ENCODE results near the gene RUNX2.

RUNX2 gene

DNA sequence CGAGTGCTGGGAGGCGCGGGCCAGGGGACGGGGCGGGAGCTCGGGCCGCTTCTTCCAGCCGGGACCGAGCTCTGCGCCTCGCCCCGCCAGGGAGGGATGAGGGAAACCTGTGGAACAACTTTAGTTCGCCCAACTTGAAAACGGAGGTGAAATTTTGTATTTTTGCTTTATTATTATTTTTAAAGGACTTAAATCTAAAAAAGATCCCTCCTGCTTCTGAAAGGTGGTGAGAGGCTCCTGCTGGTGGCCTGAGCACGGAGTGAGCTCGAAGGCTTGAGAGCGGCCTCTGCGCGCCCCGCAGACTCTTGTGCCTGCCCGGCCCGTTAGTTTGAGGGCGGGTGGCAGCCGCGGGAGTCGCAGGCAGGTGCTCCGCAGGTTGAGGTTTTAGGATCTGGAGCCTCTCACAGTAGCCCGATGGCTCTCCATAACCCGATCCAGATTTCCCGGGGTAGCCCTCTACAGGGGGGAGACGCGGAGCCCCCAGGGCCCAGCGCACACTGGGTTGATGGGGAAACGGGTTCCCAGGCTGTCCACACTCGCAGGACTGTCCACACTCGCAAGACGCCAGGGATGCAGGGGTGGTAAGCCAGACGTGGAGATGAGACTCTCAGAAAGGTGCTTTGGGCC is 95.8 kb downstream of the RUNX2 start:
- intact Hi-C loops (cut with DNase I) = loop anchor here (5.0 kb wide), 1 partner anchor 288 kb away; no protein-coding TSS in a partner anchor
- peak in 20 of 42 donors; percentile 13 to 58 (median 21) for DNase-seq

GRCh38 chr6:45424451-45424861 is 96.3 kb downstream of the RUNX2 start:
- intact Hi-C loops (cut with DNase I) = loop anchor here (5.0 kb wide), 1 partner anchor 288 kb away; no protein-coding TSS in a partner anchor
- DNase-seq = peak in 1 of 42 donors; percentile 40

GRCh38 chr6:45426251-45426650 is 98.1 kb downstream of the RUNX2 start:
- no peak for DNase-seq
- intact Hi-C loops (cut with DNase I) = no loop called here

DNA sequence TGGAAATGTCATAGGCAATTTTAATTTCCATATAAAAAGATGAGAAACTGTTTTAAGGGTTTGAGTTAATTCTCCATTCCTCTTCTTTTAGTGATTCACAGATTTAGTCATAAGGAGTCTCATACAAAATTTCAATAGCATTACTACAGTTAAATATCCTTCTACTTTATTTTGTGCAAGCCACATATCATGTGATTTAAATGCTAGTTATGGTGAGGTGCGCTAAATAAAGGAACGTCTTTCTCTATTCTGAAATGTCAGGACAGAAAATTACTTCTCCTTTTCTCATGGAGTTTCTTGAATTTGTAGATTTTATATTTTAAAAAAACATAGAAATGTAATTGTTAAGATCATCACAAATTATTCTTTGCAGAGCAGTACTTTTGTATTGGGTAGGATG is 99.6 kb downstream of the RUNX2 start:
- intact Hi-C loops (cut with DNase I) = no loop called here
- no peak for DNase-seq

DNA sequence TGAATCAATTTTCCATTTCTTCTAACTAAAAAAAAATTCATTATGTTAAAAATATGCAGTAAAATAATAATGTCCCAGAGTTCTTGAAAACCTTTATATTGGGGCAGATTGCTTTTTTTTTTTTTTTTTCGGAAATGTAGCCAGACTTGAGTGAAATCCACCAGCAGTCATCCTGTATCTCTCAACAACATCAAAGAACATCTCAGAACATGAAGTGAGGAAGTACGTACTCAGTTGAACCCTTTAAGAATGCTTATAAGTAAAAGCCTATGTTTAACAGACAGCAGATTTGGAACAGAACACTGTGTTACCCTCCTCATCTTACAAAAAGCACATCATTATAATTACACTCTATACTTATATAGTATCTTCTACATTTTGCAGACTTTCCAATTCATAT is 100.6 kb downstream of the RUNX2 start:
- no peak for DNase-seq

DNA sequence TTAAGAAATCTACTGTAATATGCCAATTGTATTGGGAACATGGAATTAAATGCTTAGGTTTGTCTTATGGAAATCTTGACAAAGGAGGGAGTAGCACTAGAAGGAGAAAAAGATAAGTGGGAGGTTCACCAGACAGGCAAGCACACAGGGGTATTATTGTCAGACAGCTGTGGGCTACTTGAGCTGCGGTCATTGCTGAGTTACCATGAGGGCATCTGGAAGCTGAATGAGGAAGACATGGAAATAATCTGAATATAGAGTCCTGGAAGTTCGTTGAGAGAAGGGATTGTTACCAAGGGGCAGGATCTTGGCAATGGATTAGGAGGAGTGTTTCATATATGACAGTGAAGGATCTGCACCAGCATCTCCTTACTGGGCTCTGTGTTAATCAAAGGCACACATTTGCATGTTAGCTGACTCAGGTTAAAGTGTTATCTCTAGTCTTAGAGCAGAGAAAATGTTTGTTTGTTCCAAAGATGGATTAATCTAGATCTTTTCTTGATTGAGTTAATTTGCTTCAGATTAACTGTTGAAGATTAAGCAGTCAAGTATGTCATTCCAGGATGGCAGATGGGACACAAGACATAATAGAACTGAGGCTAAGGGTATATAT is 102.6 kb downstream of the RUNX2 start:
- intact Hi-C loops (cut with DNase I) = no loop called here
- DNase-seq = no peak

More for the DNA sequence above, 100.6 kb downstream of the RUNX2 start:
- intact Hi-C loops (cut with DNase I) = no loop called here

GRCh38 chr6:45431317-45432065 is 103.4 kb downstream of the RUNX2 start:
- intact Hi-C loops (cut with DNase I) = no loop called here
- no peak for DNase-seq

DNA sequence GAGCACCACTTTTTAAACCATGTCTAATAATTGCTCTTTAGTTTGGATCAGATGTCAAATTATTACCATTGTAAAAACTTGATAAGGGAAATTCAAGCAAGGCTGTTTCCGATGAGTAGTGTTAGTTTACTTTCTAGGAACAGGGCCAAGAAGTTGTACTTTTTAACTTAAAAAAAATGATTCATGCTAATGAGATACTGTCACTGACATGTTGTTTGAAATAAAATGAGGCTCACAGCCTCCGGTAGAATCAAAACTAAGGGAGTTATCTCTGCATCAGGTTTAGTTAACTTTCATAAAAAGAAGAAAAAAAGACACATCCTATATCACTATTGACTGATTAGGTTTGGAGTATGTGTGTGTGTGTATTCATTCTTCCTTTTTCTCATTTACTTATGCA is 104.8 kb downstream of the RUNX2 start:
- no peak for DNase-seq
- intact Hi-C loops (cut with DNase I) = no loop called here

GRCh38 chr6:45433533-45434380 is 105.6 kb downstream of the RUNX2 start:
- no peak for DNase-seq
- intact Hi-C loops (cut with DNase I) = no loop called here

DNA sequence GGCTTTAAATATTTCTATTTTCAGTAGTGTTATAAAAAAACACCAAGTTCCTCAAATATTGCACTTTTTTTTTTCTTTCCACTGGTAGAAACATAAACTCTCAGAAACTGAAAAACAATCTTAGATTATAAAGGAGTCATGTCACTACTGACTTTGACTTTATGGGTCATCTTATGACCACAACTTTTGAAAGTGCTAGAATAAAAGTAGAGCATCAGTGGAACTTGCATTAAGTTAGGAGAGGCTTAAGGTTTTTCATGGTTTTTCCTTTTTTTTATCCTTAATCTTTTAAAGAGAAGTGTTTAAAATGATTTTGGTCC is 106.2 kb downstream of the RUNX2 start:
- DNase-seq = no peak
- intact Hi-C loops (cut with DNase I) = no loop called here

- DNase-seq = peak in 3 of 42 donors; percentile 10 to 32 (median 30)
Measured at GRCh38 chr6:45436544-45437438, 108.7 kb downstream of the RUNX2 start.

DNA sequence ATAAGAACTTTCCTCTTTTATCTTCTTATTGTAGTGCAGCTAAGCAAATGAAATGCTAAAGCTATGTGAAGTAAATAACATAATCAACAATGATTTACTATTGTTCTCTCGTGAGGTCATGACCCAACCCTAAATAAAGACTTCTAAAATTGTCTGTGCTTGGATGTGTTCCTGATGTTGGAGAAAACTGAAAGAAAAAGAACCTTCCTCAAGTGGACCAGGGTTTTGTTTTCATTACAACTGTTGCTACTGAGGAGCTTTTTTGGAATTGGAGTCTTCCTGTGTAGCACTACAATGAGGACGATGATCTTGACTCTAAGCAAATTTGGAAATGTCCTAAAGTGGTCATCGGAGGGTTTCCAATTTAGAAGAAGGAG is 109.3 kb downstream of the RUNX2 start:
- intact Hi-C loops (cut with DNase I) = no loop called here
- DNase-seq = no peak

More at GRCh38 chr6:45436544-45437438, 108.7 kb downstream of the RUNX2 start:
- intact Hi-C loops (cut with DNase I) = no loop called here

DNA sequence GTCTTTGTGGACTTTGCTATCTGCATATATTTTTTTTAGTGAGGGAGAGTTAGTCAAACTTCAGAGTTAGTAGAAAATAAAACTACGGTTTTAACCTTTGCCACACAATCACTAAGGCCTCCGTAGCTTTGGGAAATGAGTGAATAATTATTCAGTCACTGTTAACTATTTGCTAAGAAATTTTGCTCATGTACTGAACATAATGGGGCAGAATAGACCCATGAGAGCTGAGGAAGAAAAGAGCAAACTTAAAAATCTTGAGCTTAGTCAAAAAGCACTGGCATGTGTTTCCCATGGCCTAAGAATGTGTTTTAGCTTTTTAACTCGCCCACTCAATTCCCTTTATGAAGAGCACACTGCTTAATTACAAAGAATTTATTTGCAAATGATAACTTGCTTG is 110.0 kb downstream of the RUNX2 start:
- intact Hi-C loops (cut with DNase I) = no loop called here
- DNase-seq = no peak

GRCh38 chr6:45438849-45439406 is 110.8 kb downstream of the RUNX2 start:
- no peak for DNase-seq
- intact Hi-C loops (cut with DNase I) = no loop called here

DNA sequence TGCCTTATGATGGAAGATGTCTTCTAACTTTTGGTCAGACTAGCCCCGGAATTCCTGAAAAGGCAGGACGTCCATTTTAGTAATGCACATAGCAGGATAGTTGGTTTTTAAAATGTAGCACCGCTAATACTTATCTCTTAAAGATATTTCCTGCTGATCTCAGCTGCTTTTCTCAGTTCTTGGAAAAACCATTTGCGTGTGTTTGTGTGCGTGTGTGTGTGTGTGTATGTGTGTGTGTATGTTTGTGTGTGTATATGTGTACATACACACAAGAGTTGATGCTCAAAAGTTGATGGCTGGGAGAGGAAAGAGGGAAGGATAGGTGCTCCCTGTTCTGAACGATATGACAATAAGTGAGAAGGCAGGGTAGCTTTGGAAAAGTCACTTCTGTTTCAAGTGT is 111.3 kb downstream of the RUNX2 start:
- no peak for DNase-seq

GRCh38 chr6:45439861-45440388 is 111.8 kb downstream of the RUNX2 start:
- DNase-seq = no peak
- intact Hi-C loops (cut with DNase I) = no loop called here

More for the DNA sequence above, 111.3 kb downstream of the RUNX2 start:
- intact Hi-C loops (cut with DNase I) = no loop called here

DNA sequence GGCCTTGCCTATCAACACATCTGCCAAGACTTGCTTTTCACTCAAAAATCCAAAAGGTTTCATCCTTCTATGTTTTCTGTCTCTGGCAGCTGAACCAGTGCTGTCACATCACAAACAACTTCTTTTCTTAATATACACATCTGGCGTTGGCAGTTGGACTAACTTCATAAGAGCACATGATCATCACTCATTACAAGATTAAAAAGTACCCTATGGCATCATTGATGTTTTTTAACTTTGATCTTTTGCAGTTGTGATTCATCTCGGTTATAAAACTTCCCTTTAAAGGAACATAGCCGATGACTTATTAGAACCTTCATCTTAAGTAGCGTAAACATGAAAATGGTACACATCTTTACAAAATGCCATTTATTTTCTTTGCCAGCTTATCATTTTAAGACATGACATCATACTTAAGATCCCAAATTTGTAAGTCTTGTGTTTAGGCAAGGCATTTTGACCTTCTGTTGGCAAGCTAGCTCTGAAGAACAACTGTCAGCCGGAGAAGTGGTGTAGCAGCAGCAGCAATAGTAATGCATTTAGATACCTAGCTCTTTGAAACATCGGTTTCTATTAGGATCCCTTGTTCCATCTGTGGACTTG is 113.8 kb downstream of the RUNX2 start:
- intact Hi-C loops (cut with DNase I) = no loop called here
- DNase-seq = no peak

DNA sequence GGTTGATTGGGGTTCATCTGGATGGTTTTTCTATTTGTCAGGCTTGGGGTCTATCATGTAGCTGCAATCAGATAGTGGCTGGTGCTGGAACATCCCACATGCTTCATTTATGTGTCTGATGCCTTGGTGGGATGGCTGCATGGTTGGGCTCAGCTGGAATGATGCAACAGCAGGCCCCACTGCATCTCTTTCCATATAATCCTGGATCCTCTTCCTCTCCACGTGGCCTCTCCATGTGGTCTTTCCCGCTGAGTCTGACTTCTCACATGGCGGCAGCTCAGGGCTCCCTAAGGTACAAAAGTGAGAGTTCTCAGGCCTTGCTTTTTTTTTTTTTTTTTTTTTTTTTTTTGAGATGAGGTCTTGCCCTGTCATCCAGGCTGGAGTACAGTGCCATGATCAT is 114.6 kb downstream of the RUNX2 start:
- no peak for DNase-seq
- intact Hi-C loops (cut with DNase I) = no loop called here
